Omental fat pad (tissue), 4 donors: ENCODE data around the gene PPP1R1B. TPM values are rescaled to one million over a fixed set of nuclear protein-coding genes. Genes with fewer than 3 reads are reported as not detected.

Source experiments
- ATAC-seq: fragments of 150-250 bp; one replicate; pipeline ENCODE4 v1.9.1; 2016; ENCODE audit warnings: mild to moderate bottlenecking, moderate library complexity; ENCODE audit not compliant: low FRiP score
- DNase-seq: peaks from one replicate; pipeline ENCODE4 v3.0.0-alpha.2; 2019; ENCODE audit warnings: low spot score
- CTCF ChIP-seq, 3 donors: fragments of 450-650 bp; IDR thresholded peaks; one replicate each; pipeline ENCODE4 v1.5.1; 2016 to 2017; ENCODE audit warnings: antibody characterized with exemption in 3 of 3, mild to moderate bottlenecking in 3 of 3, moderate library complexity in 2 of 3
- total RNA-seq, 4 donors: library from RNA; depleted of rRNA; stranded (reverse); fragments of >200 nt; gene quantifications; one replicate each; pipeline ENCODE4 v1.1.0, GENCODE V29; 2016

The PPP1R1B gene
- total RNA-seq, 4 donors from 2014 or later = 13.9 to 27.0 (median 19.1) TPM

GRCh38 chr17:39675390-39676082 is 48.8 kb downstream of the PPP1R1B start:
- TF ChIP-seq CTCF (IDR thresholded peaks at IDR 0.05) = no peak
- DNase-seq (no peak), ATAC-seq (no peak)

- no peak for ATAC-seq
- DNase-seq = no peak
- no peak for TF ChIP-seq CTCF (IDR thresholded peaks at IDR 0.05)
Observed at GRCh38 chr17:39676198-39676819, 49.6 kb downstream of the PPP1R1B start.

- ATAC-seq (no peak), DNase-seq (no peak)
- no peak for TF ChIP-seq CTCF (IDR thresholded peaks at IDR 0.05)
Observed at GRCh38 chr17:39677072-39677471, 50.3 kb downstream of the PPP1R1B start.

GRCh38 chr17:39677542-39678339 is 51.0 kb downstream of the PPP1R1B start:
- DNase-seq (no peak), ATAC-seq (no peak)
- no peak for TF ChIP-seq CTCF (IDR thresholded peaks at IDR 0.05)

GRCh38 chr17:39678340-39679116 is 51.8 kb downstream of the PPP1R1B start:
- ATAC-seq = no peak
- no peak for DNase-seq
- no peak for TF ChIP-seq CTCF (IDR thresholded peaks at IDR 0.05)

- DNase-seq (no peak), ATAC-seq (no peak)
- no peak for TF ChIP-seq CTCF (IDR thresholded peaks at IDR 0.05)
Observed at GRCh38 chr17:39679521-39680192, 52.9 kb downstream of the PPP1R1B start.
